HFFc6 (cell line): ENCODE results near the gene CXCL6. TPM values are rescaled to one million over a fixed set of nuclear protein-coding genes. Genes with fewer than 3 reads are reported as not detected.

Experiments used
- DNase-seq: peaks from one replicate; pipeline ENCODE4 v3.0.0-alpha.2; 2018
- H3K27ac Mint-ChIP-seq: 2 replicates; pipeline ENCODE4 v1.8.0; 2020; ENCODE audit warnings: mild to moderate bottlenecking, mixed read lengths
- H3K27me3 Mint-ChIP-seq: 2 replicates; pipeline ENCODE4 v1.8.0; 2021; ENCODE audit warnings: mild to moderate bottlenecking, moderate library complexity, mixed read lengths; ENCODE audit not compliant: insufficient read depth
- H3K36me3 Mint-ChIP-seq: 2 replicates; pipeline ENCODE4 v1.8.0; 2021; ENCODE audit warnings: low read depth, mixed read lengths
- H3K4me1 Mint-ChIP-seq: 2 replicates; pipeline ENCODE4 v1.8.0; 2020; ENCODE audit warnings: low read depth, mixed read lengths
- H3K4me3 Mint-ChIP-seq: 2 replicates; pipeline ENCODE4 v1.8.0; 2020; ENCODE audit warnings: mild to moderate bottlenecking, moderate library complexity, mixed read lengths
- H3K9me3 Mint-ChIP-seq: 2 replicates; pipeline ENCODE4 v1.8.0; 2020; ENCODE audit warnings: mild to moderate bottlenecking, mixed read lengths
- total RNA-seq, 6 experiments: library from RNA; stranded (reverse); fragmentation: NEBNext Ultra II Directional; extraction: Animal tissue kit (Norgen Biotek cat#: 25700); gene quantifications; 2 replicates in 1 of 6; 3 replicates in 5 of 6; pipeline ENCODE4 v1.2.3, GENCODE V29; 2021
- TF ChIP-seq, protein P1 (sequence below): fragments of 200-600 bp; sonication (generic); IDR thresholded peaks from 2 replicates; pipeline ENCODE4 v1.5.0; 2021; ENCODE audit warnings: antibody characterized with exemption, mild to moderate bottlenecking

Gene CXCL6
- total RNA-seq, 6 experiments from 2014 or later = 0.12 to 0.24 TPM; not detected in 4

DNA sequence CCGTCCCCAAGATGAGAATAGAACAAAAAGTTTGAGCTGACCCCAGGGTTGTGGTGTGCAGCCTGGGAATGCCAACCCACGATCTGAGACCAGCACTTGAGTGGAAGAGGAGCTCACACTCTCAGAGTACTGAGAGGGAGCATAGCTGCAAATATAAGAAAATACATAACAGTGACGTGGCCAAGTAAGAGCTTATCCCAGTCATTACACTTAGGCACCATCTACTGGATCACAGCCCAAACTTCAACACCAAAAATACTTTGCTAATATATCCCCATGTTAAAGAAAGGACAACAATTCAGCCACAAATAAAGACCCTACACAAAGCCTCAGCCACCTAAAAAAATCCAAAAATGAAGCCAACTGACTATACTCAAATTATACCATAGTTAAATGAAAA, 33.3 kb upstream of the CXCL6 start:
- peaks cover 20% of the 10 kb centered on the region for H3K27me3 Mint-ChIP-seq

DNA sequence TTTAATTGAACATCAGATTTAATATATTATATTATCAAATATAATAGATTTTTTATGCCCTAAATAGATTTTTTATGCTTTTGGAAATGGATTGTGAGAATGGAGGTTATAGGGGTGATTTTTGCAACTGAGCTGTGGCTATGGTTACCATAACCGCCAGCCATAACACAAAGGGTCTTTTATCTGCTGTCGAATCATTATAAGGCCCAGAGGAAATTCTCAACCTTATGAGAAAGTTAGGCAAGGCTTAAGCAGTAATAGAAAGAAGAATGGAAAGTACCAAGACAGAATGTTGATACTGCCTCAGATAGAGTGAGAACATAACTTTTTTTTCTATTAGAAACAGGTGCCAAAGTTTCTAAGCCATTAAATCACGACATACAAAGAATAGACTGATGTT, 26.3 kb upstream of the CXCL6 start:
- Mint-ChIP-seq H3K36me3 (no peaks in the 10 kb centered on the region), H3K27me3 (peaks cover 24% of the 10 kb centered on the region), H3K4me3 (no peak overlapping the region), H3K27ac (no peak overlapping the region), H3K4me1 (peaks cover 6% of the 10 kb centered on the region), H3K9me3 (no peaks in the 10 kb centered on the region)
- no peak for DNase-seq
- TF ChIP-seq, protein P1, sequence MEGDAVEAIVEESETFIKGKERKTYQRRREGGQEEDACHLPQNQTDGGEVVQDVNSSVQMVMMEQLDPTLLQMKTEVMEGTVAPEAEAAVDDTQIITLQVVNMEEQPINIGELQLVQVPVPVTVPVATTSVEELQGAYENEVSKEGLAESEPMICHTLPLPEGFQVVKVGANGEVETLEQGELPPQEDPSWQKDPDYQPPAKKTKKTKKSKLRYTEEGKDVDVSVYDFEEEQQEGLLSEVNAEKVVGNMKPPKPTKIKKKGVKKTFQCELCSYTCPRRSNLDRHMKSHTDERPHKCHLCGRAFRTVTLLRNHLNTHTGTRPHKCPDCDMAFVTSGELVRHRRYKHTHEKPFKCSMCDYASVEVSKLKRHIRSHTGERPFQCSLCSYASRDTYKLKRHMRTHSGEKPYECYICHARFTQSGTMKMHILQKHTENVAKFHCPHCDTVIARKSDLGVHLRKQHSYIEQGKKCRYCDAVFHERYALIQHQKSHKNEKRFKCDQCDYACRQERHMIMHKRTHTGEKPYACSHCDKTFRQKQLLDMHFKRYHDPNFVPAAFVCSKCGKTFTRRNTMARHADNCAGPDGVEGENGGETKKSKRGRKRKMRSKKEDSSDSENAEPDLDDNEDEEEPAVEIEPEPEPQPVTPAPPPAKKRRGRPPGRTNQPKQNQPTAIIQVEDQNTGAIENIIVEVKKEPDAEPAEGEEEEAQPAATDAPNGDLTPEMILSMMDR = no peak

More for the DNA sequence above, 33.3 kb upstream of the CXCL6 start:
- H3K27ac Mint-ChIP-seq = no peak overlapping the region
- no peak overlapping the region for H3K4me3 Mint-ChIP-seq
- H3K4me1 Mint-ChIP-seq = no peaks in the 10 kb centered on the region
- 0 out of 2 replicates have a peak, but pooled peaks cover 4% of the 10 kb centered on the region for H3K36me3 Mint-ChIP-seq
- H3K9me3 Mint-ChIP-seq = no peaks in the 10 kb centered on the region
- TF ChIP-seq, protein P1 = no peak
- DNase-seq = no peak

DNA sequence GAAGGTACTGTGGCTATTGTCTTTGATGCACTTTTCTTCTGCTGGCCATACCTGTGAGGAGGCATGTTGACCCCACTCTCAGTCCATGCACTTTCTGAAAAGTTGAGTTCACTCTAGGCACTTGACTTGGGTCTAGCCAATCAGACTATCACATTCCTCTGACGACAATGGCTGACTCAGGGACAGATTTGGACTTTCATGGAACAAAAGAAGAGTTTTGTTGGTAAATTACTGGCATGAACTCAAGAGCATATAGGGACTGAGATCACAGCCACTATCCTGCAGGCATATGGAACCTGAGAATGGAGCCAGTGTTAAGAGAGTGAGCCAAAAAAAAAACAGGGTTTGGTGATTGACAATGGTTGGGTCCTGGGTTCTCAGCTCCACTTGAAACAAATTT, 24.6 kb upstream of the CXCL6 start:
- H3K27ac Mint-ChIP-seq = no peak overlapping the region
- H3K4me3 Mint-ChIP-seq = no peak overlapping the region
- no peak for DNase-seq
- no peaks in the 10 kb centered on the region for H3K36me3 Mint-ChIP-seq
- H3K27me3 Mint-ChIP-seq = peaks cover 11% of the 10 kb centered on the region
- TF ChIP-seq, protein P1 = no peak
- no peaks in the 10 kb centered on the region for H3K9me3 Mint-ChIP-seq
- H3K4me1 Mint-ChIP-seq = peaks cover 14% of the 10 kb centered on the region

DNA sequence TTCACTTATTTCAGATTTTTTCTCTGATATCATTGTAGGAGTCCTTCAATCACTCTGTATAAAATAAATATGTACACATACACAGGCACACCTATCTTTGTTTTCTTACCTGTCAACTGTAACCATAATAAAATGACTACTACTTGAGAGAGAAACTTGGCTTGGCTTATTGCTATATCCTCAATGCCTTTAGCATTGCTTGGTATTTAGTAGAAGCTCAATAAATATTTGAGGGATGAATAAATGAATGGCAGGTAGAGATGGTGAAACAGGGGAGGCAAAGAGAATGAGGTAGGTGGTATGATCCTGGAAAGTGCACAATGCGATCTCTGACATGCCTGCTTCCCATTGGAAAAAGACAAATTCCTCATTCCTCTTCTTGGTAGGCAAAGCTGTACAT, 21.8 kb upstream of the CXCL6 start:
- Mint-ChIP-seq H3K36me3 (no peaks in the 10 kb centered on the region), H3K4me3 (no peak overlapping the region), H3K4me1 (peaks cover 23% of the 10 kb centered on the region), H3K9me3 (no peaks in the 10 kb centered on the region), H3K27me3 (peaks cover 2% of the 10 kb centered on the region; the same call in 1 of the 2 replicates), H3K27ac (no peak overlapping the region)
- DNase-seq = no peak
- TF ChIP-seq, protein P1 = no peak

DNA sequence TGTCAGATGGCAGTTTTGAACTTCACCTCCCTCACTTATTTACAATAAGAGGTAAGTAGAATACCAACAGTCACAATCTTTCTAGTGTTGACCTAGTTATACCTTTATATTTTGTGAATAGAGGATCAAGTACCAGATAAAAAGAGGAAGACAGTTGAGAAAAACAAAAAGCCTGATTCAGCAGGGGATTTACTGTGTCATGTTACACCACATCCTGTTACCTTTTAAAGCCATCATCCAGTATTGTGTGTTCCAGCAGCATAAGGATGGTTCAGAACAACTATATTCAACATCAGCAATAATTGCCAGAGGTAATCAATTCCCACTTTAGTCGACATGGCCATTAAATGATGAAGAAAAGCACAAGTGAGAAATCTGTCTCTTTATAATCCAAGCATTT, 21.3 kb upstream of the CXCL6 start:
- TF ChIP-seq, protein P1 = no peak
- Mint-ChIP-seq H3K27ac (no peak overlapping the region), H3K4me1 (peaks cover 23% of the 10 kb centered on the region), H3K4me3 (no peak overlapping the region), H3K9me3 (no peaks in the 10 kb centered on the region), H3K27me3 (peaks cover 2% of the 10 kb centered on the region; the same call in 1 of the 2 replicates), H3K36me3 (no peaks in the 10 kb centered on the region)
- no peak for DNase-seq

DNA sequence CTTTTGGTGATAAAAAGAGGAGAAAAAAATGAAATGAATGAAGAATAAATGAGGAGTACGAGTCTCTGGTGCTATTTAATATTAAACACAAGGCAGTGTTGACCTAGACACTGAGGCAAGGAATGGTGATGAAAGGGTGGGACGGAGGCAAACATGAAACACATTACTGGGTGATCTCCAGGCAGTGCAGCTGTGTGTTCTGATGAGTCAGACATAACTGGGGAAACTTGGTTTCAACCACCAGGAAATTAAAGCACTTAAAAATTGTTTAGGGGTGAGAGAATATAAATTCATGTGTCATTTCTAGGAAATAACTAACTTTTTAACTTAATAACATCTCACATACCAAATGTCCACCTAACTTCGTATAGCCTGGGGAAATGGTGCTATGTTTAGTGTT, 19.7 kb upstream of the CXCL6 start:
- H3K27me3 Mint-ChIP-seq = peaks cover 2% of the 10 kb centered on the region; the same call in 1 of the 2 replicates
- DNase-seq = peak; percentile 24
- peaks cover 23% of the 10 kb centered on the region for H3K4me1 Mint-ChIP-seq
- H3K4me3 Mint-ChIP-seq = no peak overlapping the region
- H3K27ac Mint-ChIP-seq = no peak overlapping the region
- H3K9me3 Mint-ChIP-seq = no peaks in the 10 kb centered on the region
- peaks cover under 1% of the 10 kb centered on the region for H3K36me3 Mint-ChIP-seq
- TF ChIP-seq, protein P1 = no peak
